B cell (primary cell): ENCODE measurements around the gene TLCD3B. TPM values are rescaled to one million over a fixed set of nuclear protein-coding genes. Genes with fewer than 3 reads are reported as not detected.
A peak's percentile ranks its signal among the peaks of the same experiment; 100 is the strongest.

Source experiments
- ATAC-seq: fragments of 200-7000 bp; cut with Tn5 transposase; one replicate; pipeline ENCODE4 v1.10.0; 2021; ENCODE audit warnings: low read depth, mild to moderate bottlenecking, moderate number of reproducible peaks, moderate library complexity
- CTCF ChIA-PET: fragments of 350-600 bp; sonication (Branson Sonifier 250); formaldehyde crosslinking; loops from one replicate; lab custom pipeline; 2021; ENCODE audit warnings: antibody characterized with exemption, inconsistent platforms; lab: Charles Lee
- POLR2A ChIA-PET: fragments of 350-600 bp; sonication (Branson Sonifier 250); formaldehyde crosslinking; loops from one replicate; lab custom pipeline; 2021; ENCODE audit warnings: antibody characterized with exemption; lab: Charles Lee
- DNase-seq: peaks from one replicate; pipeline ENCODE4 v3.0.0; 2013
- H2AFZ ChIP-seq: 2 replicates; pipeline ENCODE4 v1.6.1; 2012; ENCODE audit warnings: mild to moderate bottlenecking, low read depth, low read length; ENCODE audit not compliant: insufficient read depth, poor library complexity, severe bottlenecking
- H3K27ac ChIP-seq, 2 donors: 1 replicate in 1 of 2; 2 replicates in 1 of 2; pipeline ENCODE4 v1.5.1; 2012 to 2013; ENCODE audit warnings: low read length in 2 of 2, mild to moderate bottlenecking in 2 of 2, moderate library complexity in 1 of 2
- H3K27me3 ChIP-seq, 4 experiments: fragments of 200-600 bp in 1 of 4; sonication (generic) in 1 of 4; replicated peaks in 1 of 4; 1 replicate in 2 of 4; 2 replicates in 2 of 4; pipeline versions ENCODE4 v1.6.1 to v1.7.0; 2013 to 2016; ENCODE audit warnings: low read length in 3 of 4, mild to moderate bottlenecking in 2 of 4, mixed read lengths in 1 of 4, moderate library complexity in 1 of 4; ENCODE audit not compliant: insufficient read depth in 4 of 4, control insufficient read depth in 3 of 4; ENCODE audit errors: control extremely low read depth in 1 of 4
- H3K36me3 ChIP-seq, 2 experiments: replicated peaks in 1 of 2; 1 replicate in 1 of 2; 2 replicates in 1 of 2; pipeline versions ENCODE4 v1.6.1 to v1.7.1; 2013; ENCODE audit warnings: low read length in 1 of 2; ENCODE audit not compliant: insufficient read depth in 2 of 2, control insufficient read depth in 1 of 2; ENCODE audit errors: control extremely low read depth in 1 of 2, extremely low read depth in 1 of 2
- H3K4me1 ChIP-seq, 2 donors: fragments of 200-600 bp in 1 of 2; sonication (generic) in 1 of 2; 1 replicate in 1 of 2; 2 replicates in 1 of 2; pipeline versions ENCODE4 v1.5.1 to v1.6.1; 2013 to 2017; ENCODE audit warnings: low read length in 2 of 2; ENCODE audit not compliant: control insufficient read depth in 2 of 2, insufficient read depth in 2 of 2
- H3K4me2 ChIP-seq: replicated peaks from 2 replicates; pipeline ENCODE3; 2012; ENCODE audit warnings: mild to moderate bottlenecking, low read depth, low read length; ENCODE audit not compliant: poor library complexity, severe bottlenecking
- H3K4me3 ChIP-seq, 5 experiments: fragments of 200-600 bp in 1 of 5; sonication (generic) in 1 of 5; 1 replicate in 3 of 5; 2 replicates in 2 of 5; pipeline versions ENCODE4 v1.5.1 to v1.7.0; 2011 to 2016; ENCODE audit warnings: low read length in 4 of 5, mild to moderate bottlenecking in 4 of 5, low read depth in 2 of 5, control low read depth in 1 of 5, moderate library complexity in 1 of 5; ENCODE audit not compliant: insufficient read depth in 1 of 5; ENCODE audit errors: control extremely low read depth in 1 of 5, extremely low read depth in 1 of 5
- H3K79me2 ChIP-seq: fragments of 200-600 bp; sonication (generic); one replicate; pipeline ENCODE4 v1.6.0; 2016; ENCODE audit warnings: low read length; ENCODE audit not compliant: control insufficient read depth, insufficient read depth
- H3K9ac ChIP-seq: fragments of 200-600 bp; sonication (generic); 2 replicates; pipeline ENCODE4 v1.6.1; 2017; ENCODE audit warnings: mild to moderate bottlenecking, low read length, moderate library complexity
- H3K9me3 ChIP-seq, 3 donors: one replicate each; pipeline versions ENCODE4 v1.6.1 to v1.7.1; 2013; ENCODE audit warnings: low read length in 2 of 3; ENCODE audit not compliant: control insufficient read depth in 2 of 3, insufficient read depth in 1 of 3; ENCODE audit errors: control extremely low read depth in 1 of 3
- H4K20me1 ChIP-seq: 2 replicates; pipeline ENCODE4 v1.6.0; 2012; ENCODE audit warnings: mild to moderate bottlenecking, low read length; ENCODE audit not compliant: insufficient read depth, control insufficient read depth, poor library complexity, severe bottlenecking
- H3K27ac Mint-ChIP-seq: one replicate; pipeline ENCODE4 v1.8.0; 2021; ENCODE audit warnings: mixed read lengths
- H3K27me3 Mint-ChIP-seq: one replicate; pipeline ENCODE4 v1.8.0; 2021; ENCODE audit warnings: mixed read lengths
- H3K4me1 Mint-ChIP-seq: one replicate; pipeline ENCODE4 v1.8.0; 2021; ENCODE audit warnings: mixed read lengths
- H3K4me3 Mint-ChIP-seq: one replicate; pipeline ENCODE4 v1.8.0; 2021; ENCODE audit warnings: mixed read lengths
- H3K9me3 Mint-ChIP-seq: one replicate; pipeline ENCODE4 v1.8.0; 2022; ENCODE audit warnings: mixed read lengths; ENCODE audit not compliant: insufficient read depth
- CTCF ChIP-seq: fragments of 200-600 bp; IDR thresholded peaks from one replicate; pipeline ENCODE4 v1.8.0; 2022; ENCODE audit warnings: antibody characterized with exemption, mild to moderate bottlenecking
- EZH2 ChIP-seq: IDR thresholded peaks from 2 replicates; pipeline ENCODE4 v1.6.1; 2012; ENCODE audit warnings: borderline replicate concordance, low read depth, mild to moderate bottlenecking, moderate library complexity, low read length; ENCODE audit not compliant: insufficient read depth, poor library complexity, severe bottlenecking
- WGBS: methylation state at CpG from one replicate; pipeline ENCODE4 v1.1.5; 2013; ENCODE audit warnings: missing lambda C conversion rate; ENCODE audit not compliant: insufficient coverage; 5-methylcytosine and 5-hydroxymethylcytosine counted together
- intact Hi-C: fragments of 100-400 bp; cut with micrococcal nuclease; formaldehyde crosslinking; loops from one replicate; pipeline ENCODE4 v1.10.0; 2022
- polyA plus RNA-seq: library from polyadenylated mRNA; depleted of rRNA; stranded (reverse); fragments of >200 nt; gene quantifications from 2 replicates; pipeline ENCODE4 v1.2.3, GENCODE V29; 2012
- total RNA-seq, 2 donors: library from RNA; stranded (reverse); fragments of 120-200 nt in 1 of 2; gene quantifications; 1 replicate in 1 of 2; 2 replicates in 1 of 2; pipeline versions ENCODE4 v1.2.3 to v1.2.4, GENCODE V29; 2013 to 2022

The TLCD3B gene
- total and polyA plus RNA-seq, 2 donors (not counting 1 experiment from before 2014, with no cell fraction given) = not detected

GRCh38 chr16:30063278-30063892 is 32.3 kb upstream of the TLCD3B start:
- Mint-ChIP-seq H3K4me3 (peak overlapping the region; percentile 100), H3K27me3 (no peaks in the 10 kb centered on the region), H3K4me1 (peaks cover 24% of the 10 kb centered on the region), H3K9me3 (no peaks in the 10 kb centered on the region), H3K27ac (peak overlapping the region; percentile 99)
- Histone ChIP-seq H3K79me2 (peaks cover 43% of the 10 kb centered on the region), H2AFZ (peak overlapping the region; percentile 96), H3K9ac (peak overlapping the region; percentile 73), H3K4me3 (peak overlapping the region in 4 of 5 experiments; percentile 73 to 96 (median 89)), H3K27ac (peak overlapping the region; percentile 82 to 88), H3K36me3 (peaks cover 5 to 13% of the 10 kb centered on the region in 2 experiments), H3K27me3 (no peaks in the 10 kb centered on the region), H3K9me3 (no peaks in the 10 kb centered on the region), H4K20me1 (peaks cover 23% of the 10 kb centered on the region), H3K4me1 (peaks cover 16 to 33% of the 10 kb centered on the region in 2 donors), H3K4me2 (peak overlapping the region; percentile 95)
- POLR2A ChIA-PET = interaction anchor here (1.1 to 1.5 kb wide), 3 partner anchors 28 to 33 kb away, joined by 3 to 6 read pairs (median 5); partner anchors contain the start of genes TBX6 and YPEL3
- intact Hi-C loops = loop anchor here (10.0 kb wide), 2 partner anchors 311 to 631 kb away; partner anchors contain the start of genes MYL11, SRCAP and TBC1D10B
- ATAC-seq = no peak
- 50% methylated on average over 9 of the region's 12 CpGs for WGBS
- TF ChIP-seq EZH2 (no peak), CTCF (no peak)
- CTCF ChIA-PET = interaction anchor here (0.7 to 1.5 kb wide), 4 partner anchors 14 to 122 kb away, joined by 3 to 7 read pairs (median 4); no protein-coding TSS in a partner anchor
- no peak for DNase-seq
